Brain microvascular endothelial cell (primary cell): Measurements from ENCODE around the gene SFRP2.

Experiments
- DNase-seq: peaks from one replicate; pipeline ENCODE4 v3.0.0-alpha.2; 2020
- H3K27ac ChIP-seq: fragments of 250-450 bp; sonication (Bioruptor Pico); 2 replicates; pipeline ENCODE4 v1.5.1; 2020; ENCODE audit warnings: mild to moderate bottlenecking, moderate library complexity
- H3K27me3 ChIP-seq: fragments of 250-450 bp; sonication (Bioruptor Pico); replicated peaks from 2 replicates; pipeline ENCODE4 v1.5.1; 2020; ENCODE audit warnings: mild to moderate bottlenecking
- H3K36me3 ChIP-seq: fragments of 250-450 bp; sonication (Bioruptor Pico); replicated peaks from 2 replicates; pipeline ENCODE4 v1.5.1; 2020; ENCODE audit warnings: mild to moderate bottlenecking
- H3K4me3 ChIP-seq: 2 replicates; pipeline ENCODE4 v1.5.1; 2011; ENCODE audit warnings: low read depth, mild to moderate bottlenecking, control low read depth, low read length, moderate library complexity
- CTCF ChIP-seq: IDR thresholded peaks from 2 replicates; pipeline ENCODE4 v1.5.1; 2011; ENCODE audit warnings: low read depth, mild to moderate bottlenecking, moderate library complexity, low read length, control low read depth, inconsistent platforms; ENCODE audit errors: missing control alignments
- in situ Hi-C: cut with HindIII; loops from 2 replicates; pipeline ENCODE4 v1.10.0; 2017; ENCODE audit warnings: low sequenced_read_pairs, low pct_ligation_motif_present

Gene SFRP2

GRCh38 chr4:153777421-153777820, 11.5 kb downstream of the SFRP2 start:
- Histone ChIP-seq H3K27me3 (no peaks in the 10 kb centered on the region), H3K36me3 (no peaks in the 10 kb centered on the region), H3K27ac (no peak overlapping the region), H3K4me3 (no peak overlapping the region)
- DNase-seq: no peak
- no peak for TF ChIP-seq CTCF
- in situ Hi-C loops: no loop called here

GRCh38 chr4:153776601-153777000, 12.3 kb downstream of the SFRP2 start:
- no peak for DNase-seq
- TF ChIP-seq CTCF: no peak
- Histone ChIP-seq H3K36me3 (no peaks in the 10 kb centered on the region), H3K27ac (no peak overlapping the region), H3K27me3 (no peaks in the 10 kb centered on the region), H3K4me3 (no peak overlapping the region)
- in situ Hi-C loops: no loop called here

DNA sequence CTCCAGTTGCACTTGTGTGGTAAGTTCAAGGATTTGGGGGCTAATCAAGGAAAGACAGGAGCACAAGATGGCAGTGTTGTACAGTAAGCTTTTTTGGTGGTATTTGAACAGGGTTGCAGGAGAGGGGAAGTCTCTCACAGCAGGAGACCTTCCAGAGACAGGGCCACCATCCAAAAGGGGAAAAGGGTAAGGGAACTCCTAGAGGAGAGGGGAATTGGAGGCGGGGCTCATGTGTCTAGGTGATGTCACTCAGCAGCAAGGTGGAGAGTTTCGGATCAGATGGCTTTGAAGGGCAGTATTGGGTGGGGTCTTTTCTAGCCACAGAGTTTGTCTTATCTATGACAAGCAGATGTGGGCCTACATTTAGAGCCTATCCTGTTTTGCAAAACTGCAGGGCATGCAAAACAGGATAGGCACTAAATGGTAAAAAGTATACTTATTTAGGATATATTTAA, 15.6 kb downstream of the SFRP2 start:
- Histone ChIP-seq H3K4me3 (no peak overlapping the region), H3K36me3 (no peaks in the 10 kb centered on the region), H3K27me3 (no peaks in the 10 kb centered on the region), H3K27ac (no peak overlapping the region)
- peak; percentile 31 for TF ChIP-seq CTCF
- in situ Hi-C loops: no loop called here
- no peak for DNase-seq

DNA sequence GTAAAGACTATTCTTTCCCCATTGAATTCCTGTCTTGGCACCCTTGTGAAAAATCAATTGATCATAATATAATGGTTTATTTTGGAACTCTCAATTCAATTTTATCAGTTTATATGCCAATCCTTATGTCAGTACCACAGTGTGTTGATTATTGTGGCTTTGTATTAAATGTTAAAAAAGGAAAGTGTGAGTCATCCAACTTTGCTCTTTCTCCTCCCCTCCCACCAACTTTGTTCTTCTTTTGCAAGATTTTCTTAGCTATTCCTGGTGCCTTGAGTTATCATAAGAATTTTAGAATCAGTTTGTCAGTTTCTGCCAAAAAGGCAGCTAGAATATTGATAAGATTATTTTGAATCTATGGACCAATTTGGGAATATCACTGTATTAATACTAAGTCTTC, 17.8 kb downstream of the SFRP2 start:
- no peaks in the 10 kb centered on the region for H3K36me3 ChIP-seq
- DNase-seq: no peak
- no peak overlapping the region for H3K4me3 ChIP-seq
- no peak overlapping the region for H3K27ac ChIP-seq
- no peaks in the 10 kb centered on the region for H3K27me3 ChIP-seq
- in situ Hi-C loops: no loop called here
- TF ChIP-seq CTCF: no peak

DNA sequence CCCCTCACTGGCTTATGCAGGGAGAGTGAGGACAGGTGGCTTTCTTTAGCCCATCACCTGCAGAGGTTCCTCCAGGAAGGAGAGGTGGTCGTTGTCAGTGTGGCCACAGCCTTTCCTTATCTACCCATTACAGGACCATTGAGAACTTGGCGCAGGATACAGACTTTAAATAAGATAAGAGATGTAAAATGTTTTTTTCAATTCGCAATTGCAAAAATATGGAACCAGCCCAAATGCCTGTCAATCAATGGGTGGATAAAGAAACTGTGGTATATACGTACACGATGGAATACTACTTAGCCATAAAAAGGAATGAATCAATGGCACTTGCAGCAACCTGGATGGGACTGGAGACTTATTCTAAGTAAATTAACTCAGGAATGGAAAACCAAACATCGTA, 22.1 kb downstream of the SFRP2 start:
- in situ Hi-C loops: no loop called here

More for the DNA sequence above, 22.1 kb downstream of the SFRP2 start:
- TF ChIP-seq CTCF: no peak
- no peak for DNase-seq
- H3K27me3 ChIP-seq: no peaks in the 10 kb centered on the region
- H3K4me3 ChIP-seq: no peak overlapping the region
- no peaks in the 10 kb centered on the region for H3K36me3 ChIP-seq
- no peak overlapping the region for H3K27ac ChIP-seq
